HEK293 (cell line): ENCODE measurements around the gene NKD1.

Source experiments
- ZBTB21 ChIP-seq: fragments of 450-650 bp; formaldehyde crosslinking; IDR thresholded peaks from 2 replicates; pipeline ENCODE4 v1.5.1; 2017; ENCODE audit warnings: missing biosample characterization, missing genetic modification characterization
- TF ChIP-seq, protein P1 (sequence below): fragments of 450-650 bp; formaldehyde crosslinking; IDR thresholded peaks from 2 replicates; pipeline ENCODE4 v1.5.1; 2016; ENCODE audit warnings: missing biosample characterization, missing genetic modification characterization

DNA sequence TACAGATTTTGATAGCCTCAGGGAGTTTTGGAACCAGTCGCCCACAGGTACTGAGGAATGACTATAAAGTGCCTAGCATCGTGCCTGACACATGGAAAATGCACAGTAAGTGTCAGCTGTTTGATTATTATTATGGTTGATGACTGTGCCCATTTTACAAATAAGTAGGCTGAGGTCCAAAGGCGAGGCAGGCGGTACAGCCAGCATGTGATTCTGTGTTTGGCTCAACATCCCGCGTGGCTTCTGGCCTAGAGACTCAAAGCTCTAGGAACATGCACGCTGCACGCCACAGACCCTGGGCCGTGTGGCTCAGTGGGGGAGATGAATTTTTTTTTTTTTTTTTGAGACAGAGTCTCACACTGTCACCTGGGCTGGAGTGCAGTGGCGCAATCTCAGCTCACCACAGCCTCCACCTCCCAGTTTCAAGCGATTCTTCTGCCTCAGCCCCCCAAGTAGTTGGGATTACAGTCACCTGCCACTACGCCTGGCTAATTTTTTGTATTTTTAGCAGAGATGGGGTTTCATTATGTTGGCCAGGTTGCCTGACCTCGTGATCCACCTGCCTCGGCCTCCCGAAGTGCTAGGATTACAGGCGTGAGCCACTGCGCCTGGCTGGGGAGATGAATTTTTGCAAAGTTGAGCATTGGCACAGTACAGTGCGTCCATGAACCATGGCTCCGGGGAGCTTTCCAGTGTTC lies 57.7 kb downstream of the NKD1 start:
- no peak for TF ChIP-seq ZBTB21
- TF ChIP-seq, protein P1, sequence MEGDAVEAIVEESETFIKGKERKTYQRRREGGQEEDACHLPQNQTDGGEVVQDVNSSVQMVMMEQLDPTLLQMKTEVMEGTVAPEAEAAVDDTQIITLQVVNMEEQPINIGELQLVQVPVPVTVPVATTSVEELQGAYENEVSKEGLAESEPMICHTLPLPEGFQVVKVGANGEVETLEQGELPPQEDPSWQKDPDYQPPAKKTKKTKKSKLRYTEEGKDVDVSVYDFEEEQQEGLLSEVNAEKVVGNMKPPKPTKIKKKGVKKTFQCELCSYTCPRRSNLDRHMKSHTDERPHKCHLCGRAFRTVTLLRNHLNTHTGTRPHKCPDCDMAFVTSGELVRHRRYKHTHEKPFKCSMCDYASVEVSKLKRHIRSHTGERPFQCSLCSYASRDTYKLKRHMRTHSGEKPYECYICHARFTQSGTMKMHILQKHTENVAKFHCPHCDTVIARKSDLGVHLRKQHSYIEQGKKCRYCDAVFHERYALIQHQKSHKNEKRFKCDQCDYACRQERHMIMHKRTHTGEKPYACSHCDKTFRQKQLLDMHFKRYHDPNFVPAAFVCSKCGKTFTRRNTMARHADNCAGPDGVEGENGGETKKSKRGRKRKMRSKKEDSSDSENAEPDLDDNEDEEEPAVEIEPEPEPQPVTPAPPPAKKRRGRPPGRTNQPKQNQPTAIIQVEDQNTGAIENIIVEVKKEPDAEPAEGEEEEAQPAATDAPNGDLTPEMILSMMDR (tag by site-specific recombination): no peak
